ENCODE results near the gene FBXL3. TPM values are rescaled to one million over a fixed set of nuclear protein-coding genes. Genes with fewer than 3 reads are reported as not detected.

The FBXL3 gene
- total and polyA plus RNA-seq, 2 of the 8 experiments (the other 6 are each of a cell fraction or from before 2014, with no cell fraction given): 4.9 to 14.9 TPM

Other genes with a start within 250 kb of the FBXL3 start
- 9.1 and 9.6 TPM in 2 replicates for gene KCTD12, start 140.8 kb downstream of the FBXL3 start, total RNA-seq (2021; fragmentation: NEBNext Ultra II Directional; extraction: Animal tissue kit (Norgen Biotek cat#: 25700))
- 2.5 and 2.7 TPM in 2 replicates for gene KCTD12, start 140.8 kb downstream of the FBXL3 start, polyA plus RNA-seq (2011; rRNA removed)
- gene ACOD1, start 78.6 kb downstream of the FBXL3 start, total RNA-seq (2021; fragmentation: NEBNext Ultra II Directional; extraction: Animal tissue kit (Norgen Biotek cat#: 25700)): not detected in 2 replicates
- gene ACOD1, start 78.6 kb downstream of the FBXL3 start, polyA plus RNA-seq (2011; rRNA removed): not detected in 2 replicates
- 6.5 and 10.1 TPM in 2 replicates for gene CLN5, start 35.1 kb downstream of the FBXL3 start, total RNA-seq (2021; fragmentation: NEBNext Ultra II Directional; extraction: Animal tissue kit (Norgen Biotek cat#: 25700))
- 5.2 and 5.3 TPM in 2 replicates for gene CLN5, start 35.1 kb downstream of the FBXL3 start, polyA plus RNA-seq (2011; rRNA removed)